Measurements from ENCODE around the gene EYA3. TPM values are rescaled to one million over a fixed set of nuclear protein-coding genes. Genes with fewer than 3 reads are reported as not detected.

The EYA3 gene
- total and polyA plus RNA-seq, 10 of the 15 experiments (the other 5 are each of a cell fraction or from before 2014, with no cell fraction given) = 13.0 to 46.6 (median 23.4) TPM

DNA sequence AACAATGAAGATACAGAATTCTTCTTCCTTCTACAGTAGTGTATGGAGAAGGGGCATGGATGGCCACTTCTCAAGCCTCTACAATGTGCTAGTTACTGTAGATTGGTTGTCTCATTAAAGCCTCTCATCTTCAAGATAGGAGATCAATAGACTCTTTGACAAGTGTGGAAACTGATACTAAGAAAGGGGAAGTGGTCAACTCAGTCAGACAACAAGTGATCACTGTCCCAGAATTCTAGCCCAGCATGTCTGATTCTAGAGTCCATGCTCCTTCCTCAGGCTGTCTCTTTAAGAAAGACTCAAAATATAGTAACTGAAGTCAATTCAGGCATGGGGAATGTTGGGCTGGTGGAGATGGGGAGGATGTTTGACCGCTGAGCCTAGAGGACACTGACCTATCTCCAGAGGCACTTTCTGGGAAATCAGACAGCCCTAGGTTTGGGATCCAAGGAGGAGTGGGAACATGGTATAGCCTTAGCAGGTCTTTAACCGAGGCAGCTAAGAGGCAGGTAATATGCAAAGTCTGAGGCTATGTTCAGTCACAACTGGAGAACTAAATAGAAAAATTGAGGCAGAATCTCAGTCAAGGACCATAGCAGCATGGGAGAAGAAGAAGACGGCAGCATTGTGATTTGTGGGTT is 39.3 kb upstream of the EYA3 start:
- H3K4me1 ChIP-seq (ENCODE audit: control insufficient read depth, insufficient read depth, low read length) = peaks cover 43% of the 10 kb centered on the region
- ATAC-seq (peak; percentile 83), DNase-seq (ENCODE audit: low read depth, low spot score) (peak; percentile 84), FAIRE-seq (peak; percentile 79)
- H3K79me2 ChIP-seq (ENCODE audit: control insufficient read depth, insufficient read depth, low read length) = no peaks in the 10 kb centered on the region
- in situ Hi-C loops (cut with MboI) (no loop called here), intact Hi-C loops (cut with micrococcal nuclease; ENCODE audit: unreplicated experiment) (no loop called here)
- H2AFZ ChIP-seq (ENCODE audit: control insufficient read depth, low read depth, low read length) = no peak overlapping the region
- no peak overlapping the region for H3K9ac ChIP-seq (ENCODE audit: control insufficient read depth, insufficient read depth, low read length)
- no peaks in the 10 kb centered on the region for H3K9me3 ChIP-seq (replicated peaks; ENCODE audit: control insufficient read depth, insufficient read depth, low read length)
- SMC1A ChIA-PET (ENCODE audit: uncharacterized antibody, unreplicated experiment) = interaction anchor here (1.1 to 8.3 kb wide), 8 partner anchors 8 to 72 kb away, joined by 3 to 41 read pairs (median 9); no protein-coding TSS in a partner anchor
- RAD21 ChIA-PET (ENCODE audit: unreplicated experiment) = interaction anchor here (0.8 to 1.7 kb wide), 5 partner anchors 10 to 36 kb away, joined by 3 to 5 read pairs (median 4); no protein-coding TSS in a partner anchor
- no peaks in the 10 kb centered on the region for H4K20me1 ChIP-seq (ENCODE audit: control insufficient read depth, insufficient read depth)
- BruUV-seq (replicated peaks) = no TSS peak
- H3K36me3 ChIP-seq (ENCODE audit: control insufficient read depth in 2 of 2, insufficient read depth in 2 of 2, low read length in 1 of 2) = no peaks in the 10 kb centered on the region
- H3K27ac ChIP-seq (ENCODE audit: control insufficient read depth, insufficient read depth) = no peak overlapping the region
- CTCF ChIA-PET = interaction anchor here (1.2 to 2.2 kb wide), 3 partner anchors 13 to 81 kb away, joined by 5 to 7 read pairs (median 6); no protein-coding TSS in a partner anchor
- no peaks in the 10 kb centered on the region for H3K27me3 ChIP-seq (replicated peaks in 1 of 2; ENCODE audit: control insufficient read depth in 2 of 2, insufficient read depth in 2 of 2, low read length in 1 of 2)
- POLR2A ChIA-PET = interaction anchor here (1.1 to 2.0 kb wide), 3 partner anchors 11 to 20 kb away, joined by 4 to 6 read pairs (median 4); no protein-coding TSS in a partner anchor
- peak overlapping the region; percentile 17 for H3K4me2 ChIP-seq (ENCODE audit: control insufficient read depth, insufficient read depth)
- WGBS (ENCODE audit: insufficient coverage, insufficient replicate concordance, low lambda C conversion rate, missing lambda C conversion rate) = 0% methylated on average over 3 of the region's 3 CpGs
- H3K4me3 ChIP-seq = no peak overlapping the region
- TF ChIP-seq BMI1 (IDR thresholded peaks at IDR 0.05; ENCODE audit: borderline replicate concordance) (no peak; the same call in 1 of the 2 replicates), NFIC (IDR thresholded peaks at IDR 0.05; ENCODE audit: low read depth, low read length) (peak; percentile 68), ZNF207 (IDR thresholded peaks at IDR 0.05; ENCODE audit: borderline replicate concordance) (no peak), MYC (IDR thresholded peaks at IDR 0.05; ENCODE audit: insufficient read depth, insufficient read length, insufficient replicate concordance, low read length, severe bottlenecking) (no peak), MYB (IDR thresholded peaks at IDR 0.05; ENCODE audit: borderline replicate concordance, low read depth, low read length) (no peak), ATF7 (IDR thresholded peaks at IDR 0.05; ENCODE audit: low read depth) (peak; percentile 31), RFX5 (IDR thresholded peaks at IDR 0.05; ENCODE audit: low read depth, low read length) (no peak), SMAD5 (IDR thresholded peaks at IDR 0.05; ENCODE audit: low read depth) (no peak)
- TF ChIP-seq, protein P1, sequence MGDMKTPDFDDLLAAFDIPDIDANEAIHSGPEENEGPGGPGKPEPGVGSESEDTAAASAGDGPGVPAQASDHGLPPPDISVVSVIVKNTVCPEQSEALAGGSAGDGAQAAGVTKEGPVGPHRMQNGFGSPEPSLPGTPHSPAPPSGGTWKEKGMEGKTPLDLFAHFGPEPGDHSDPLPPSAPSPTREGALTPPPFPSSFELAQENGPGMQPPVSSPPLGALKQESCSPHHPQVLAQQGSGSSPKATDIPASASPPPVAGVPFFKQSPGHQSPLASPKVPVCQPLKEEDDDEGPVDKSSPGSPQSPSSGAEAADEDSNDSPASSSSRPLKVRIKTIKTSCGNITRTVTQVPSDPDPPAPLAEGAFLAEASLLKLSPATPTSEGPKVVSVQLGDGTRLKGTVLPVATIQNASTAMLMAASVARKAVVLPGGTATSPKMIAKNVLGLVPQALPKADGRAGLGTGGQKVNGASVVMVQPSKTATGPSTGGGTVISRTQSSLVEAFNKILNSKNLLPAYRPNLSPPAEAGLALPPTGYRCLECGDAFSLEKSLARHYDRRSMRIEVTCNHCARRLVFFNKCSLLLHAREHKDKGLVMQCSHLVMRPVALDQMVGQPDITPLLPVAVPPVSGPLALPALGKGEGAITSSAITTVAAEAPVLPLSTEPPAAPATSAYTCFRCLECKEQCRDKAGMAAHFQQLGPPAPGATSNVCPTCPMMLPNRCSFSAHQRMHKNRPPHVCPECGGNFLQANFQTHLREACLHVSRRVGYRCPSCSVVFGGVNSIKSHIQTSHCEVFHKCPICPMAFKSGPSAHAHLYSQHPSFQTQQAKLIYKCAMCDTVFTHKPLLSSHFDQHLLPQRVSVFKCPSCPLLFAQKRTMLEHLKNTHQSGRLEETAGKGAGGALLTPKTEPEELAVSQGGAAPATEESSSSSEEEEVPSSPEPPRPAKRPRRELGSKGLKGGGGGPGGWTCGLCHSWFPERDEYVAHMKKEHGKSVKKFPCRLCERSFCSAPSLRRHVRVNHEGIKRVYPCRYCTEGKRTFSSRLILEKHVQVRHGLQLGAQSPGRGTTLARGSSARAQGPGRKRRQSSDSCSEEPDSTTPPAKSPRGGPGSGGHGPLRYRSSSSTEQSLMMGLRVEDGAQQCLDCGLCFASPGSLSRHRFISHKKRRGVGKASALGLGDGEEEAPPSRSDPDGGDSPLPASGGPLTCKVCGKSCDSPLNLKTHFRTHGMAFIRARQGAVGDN (IDR thresholded peaks at IDR 0.05) = no peak
- TF ChIP-seq, protein P2, sequence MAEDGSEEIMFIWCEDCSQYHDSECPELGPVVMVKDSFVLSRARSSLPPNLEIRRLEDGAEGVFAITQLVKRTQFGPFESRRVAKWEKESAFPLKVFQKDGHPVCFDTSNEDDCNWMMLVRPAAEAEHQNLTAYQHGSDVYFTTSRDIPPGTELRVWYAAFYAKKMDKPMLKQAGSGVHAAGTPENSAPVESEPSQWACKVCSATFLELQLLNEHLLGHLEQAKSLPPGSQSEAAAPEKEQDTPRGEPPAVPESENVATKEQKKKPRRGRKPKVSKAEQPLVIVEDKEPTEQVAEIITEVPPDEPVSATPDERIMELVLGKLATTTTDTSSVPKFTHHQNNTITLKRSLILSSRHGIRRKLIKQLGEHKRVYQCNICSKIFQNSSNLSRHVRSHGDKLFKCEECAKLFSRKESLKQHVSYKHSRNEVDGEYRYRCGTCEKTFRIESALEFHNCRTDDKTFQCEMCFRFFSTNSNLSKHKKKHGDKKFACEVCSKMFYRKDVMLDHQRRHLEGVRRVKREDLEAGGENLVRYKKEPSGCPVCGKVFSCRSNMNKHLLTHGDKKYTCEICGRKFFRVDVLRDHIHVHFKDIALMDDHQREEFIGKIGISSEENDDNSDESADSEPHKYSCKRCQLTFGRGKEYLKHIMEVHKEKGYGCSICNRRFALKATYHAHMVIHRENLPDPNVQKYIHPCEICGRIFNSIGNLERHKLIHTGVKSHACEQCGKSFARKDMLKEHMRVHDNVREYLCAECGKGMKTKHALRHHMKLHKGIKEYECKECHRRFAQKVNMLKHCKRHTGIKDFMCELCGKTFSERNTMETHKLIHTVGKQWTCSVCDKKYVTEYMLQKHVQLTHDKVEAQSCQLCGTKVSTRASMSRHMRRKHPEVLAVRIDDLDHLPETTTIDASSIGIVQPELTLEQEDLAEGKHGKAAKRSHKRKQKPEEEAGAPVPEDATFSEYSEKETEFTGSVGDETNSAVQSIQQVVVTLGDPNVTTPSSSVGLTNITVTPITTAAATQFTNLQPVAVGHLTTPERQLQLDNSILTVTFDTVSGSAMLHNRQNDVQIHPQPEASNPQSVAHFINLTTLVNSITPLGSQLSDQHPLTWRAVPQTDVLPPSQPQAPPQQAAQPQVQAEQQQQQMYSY (CRISPR knock-in tag; IDR thresholded peaks at IDR 0.05) = no peak
